HFFc6 (cell line): ENCODE data around the gene NIFK. TPM values are rescaled to one million over a fixed set of nuclear protein-coding genes. Genes with fewer than 3 reads are reported as not detected.
"Not testable (repeated sequence)": the region's sequence is repeated elsewhere in the genome, so short reads cannot be mapped to it uniquely, and the experiment has no call there.

ENCODE experiments used
- DNase-seq: peaks from one replicate; pipeline ENCODE4 v3.0.0-alpha.2; 2018
- H3K27ac Mint-ChIP-seq: 2 replicates; pipeline ENCODE4 v1.8.0; 2020; ENCODE audit warnings: mild to moderate bottlenecking, mixed read lengths
- H3K27me3 Mint-ChIP-seq: 2 replicates; pipeline ENCODE4 v1.8.0; 2021; ENCODE audit warnings: mild to moderate bottlenecking, moderate library complexity, mixed read lengths; ENCODE audit not compliant: insufficient read depth
- H3K36me3 Mint-ChIP-seq: 2 replicates; pipeline ENCODE4 v1.8.0; 2021; ENCODE audit warnings: low read depth, mixed read lengths
- H3K4me1 Mint-ChIP-seq: 2 replicates; pipeline ENCODE4 v1.8.0; 2020; ENCODE audit warnings: low read depth, mixed read lengths
- H3K4me3 Mint-ChIP-seq: 2 replicates; pipeline ENCODE4 v1.8.0; 2020; ENCODE audit warnings: mild to moderate bottlenecking, moderate library complexity, mixed read lengths
- H3K9me3 Mint-ChIP-seq: 2 replicates; pipeline ENCODE4 v1.8.0; 2020; ENCODE audit warnings: mild to moderate bottlenecking, mixed read lengths
- CTCF ChIP-seq: fragments of 200-600 bp; sonication (generic); IDR thresholded peaks from 2 replicates; pipeline ENCODE4 v1.5.0; 2021; ENCODE audit warnings: antibody characterized with exemption, mild to moderate bottlenecking
- total RNA-seq, 6 experiments: library from RNA; stranded (reverse); fragmentation: NEBNext Ultra II Directional; extraction: Animal tissue kit (Norgen Biotek cat#: 25700); gene quantifications; 2 replicates in 1 of 6; 3 replicates in 5 of 6; pipeline ENCODE4 v1.2.3, GENCODE V29; 2021

The NIFK gene
- total RNA-seq, 6 experiments from 2014 or later, result 67.2 to 82.4 (median 73.3) TPM

- H3K9me3 Mint-ChIP-seq, result no peaks in the 10 kb centered on the region
- DNase-seq, result no peak
- H3K4me3 Mint-ChIP-seq, result no peak overlapping the region
- H3K36me3 Mint-ChIP-seq, result no peaks in the 10 kb centered on the region
- no peak overlapping the region for H3K27ac Mint-ChIP-seq
- H3K27me3 Mint-ChIP-seq, result peaks cover 2% of the 10 kb centered on the region; the same call in 1 of the 2 replicates
- TF ChIP-seq CTCF, result no peak
- H3K4me1 Mint-ChIP-seq, result peaks cover 11% of the 10 kb centered on the region
Observed at GRCh38 chr2:121716126-121716525, 20.5 kb downstream of the NIFK start.

GRCh38 chr2:121711481-121711880 is 25.2 kb downstream of the NIFK start:
- not testable (repeated sequence) for H3K4me3 Mint-ChIP-seq, H3K27ac Mint-ChIP-seq, H3K9me3 Mint-ChIP-seq, H3K36me3 Mint-ChIP-seq, H3K27me3 Mint-ChIP-seq
- peaks cover 26% of the 10 kb centered on the region for H3K4me1 Mint-ChIP-seq
- peak; percentile 32 for DNase-seq

GRCh38 chr2:121710470-121711170 is 26.1 kb downstream of the NIFK start:
- H3K9me3 Mint-ChIP-seq, result no peaks in the 10 kb centered on the region
- H3K36me3 Mint-ChIP-seq, result no peaks in the 10 kb centered on the region
- peaks cover 6% of the 10 kb centered on the region for H3K27me3 Mint-ChIP-seq
- no peak for TF ChIP-seq CTCF
- H3K27ac Mint-ChIP-seq, result peak overlapping the region; percentile 46
- DNase-seq, result no peak
- H3K4me1 Mint-ChIP-seq, result peaks cover 26% of the 10 kb centered on the region
- H3K4me3 Mint-ChIP-seq, result peak overlapping the region; percentile 33

- H3K36me3 Mint-ChIP-seq, result no peaks in the 10 kb centered on the region
- H3K27me3 Mint-ChIP-seq, result peaks cover 6% of the 10 kb centered on the region
- H3K4me1 Mint-ChIP-seq, result peaks cover 26% of the 10 kb centered on the region
- TF ChIP-seq CTCF, result no peak
- no peak overlapping the region for H3K27ac Mint-ChIP-seq
- no peaks in the 10 kb centered on the region for H3K9me3 Mint-ChIP-seq
- DNase-seq, result no peak
- H3K4me3 Mint-ChIP-seq, result no peak overlapping the region
Observed at GRCh38 chr2:121709776-121710469, 26.8 kb downstream of the NIFK start.

- TF ChIP-seq CTCF, result no peak
- Mint-ChIP-seq H3K4me1 (peaks cover 26% of the 10 kb centered on the region), H3K27ac (no peak overlapping the region), H3K9me3 (no peaks in the 10 kb centered on the region), H3K36me3 (no peaks in the 10 kb centered on the region), H3K4me3 (no peak overlapping the region), H3K27me3 (peaks cover 4% of the 10 kb centered on the region)
- DNase-seq, result no peak
Observed at GRCh38 chr2:121707920-121708361, 28.7 kb downstream of the NIFK start.

- Mint-ChIP-seq H3K36me3 (no peaks in the 10 kb centered on the region), H3K27me3 (peaks cover 4% of the 10 kb centered on the region), H3K9me3 (no peaks in the 10 kb centered on the region), H3K4me1 (peaks cover 29% of the 10 kb centered on the region), H3K4me3 (no peak overlapping the region), H3K27ac (no peak overlapping the region)
- no peak for DNase-seq
- no peak for TF ChIP-seq CTCF
Observed at GRCh38 chr2:121707344-121707919, 29.2 kb downstream of the NIFK start.
